ENCODE results near the gene TNFSF18.
A peak's percentile ranks its signal among the peaks of the same experiment; 100 is the strongest.

The TNFSF18 gene

DNA sequence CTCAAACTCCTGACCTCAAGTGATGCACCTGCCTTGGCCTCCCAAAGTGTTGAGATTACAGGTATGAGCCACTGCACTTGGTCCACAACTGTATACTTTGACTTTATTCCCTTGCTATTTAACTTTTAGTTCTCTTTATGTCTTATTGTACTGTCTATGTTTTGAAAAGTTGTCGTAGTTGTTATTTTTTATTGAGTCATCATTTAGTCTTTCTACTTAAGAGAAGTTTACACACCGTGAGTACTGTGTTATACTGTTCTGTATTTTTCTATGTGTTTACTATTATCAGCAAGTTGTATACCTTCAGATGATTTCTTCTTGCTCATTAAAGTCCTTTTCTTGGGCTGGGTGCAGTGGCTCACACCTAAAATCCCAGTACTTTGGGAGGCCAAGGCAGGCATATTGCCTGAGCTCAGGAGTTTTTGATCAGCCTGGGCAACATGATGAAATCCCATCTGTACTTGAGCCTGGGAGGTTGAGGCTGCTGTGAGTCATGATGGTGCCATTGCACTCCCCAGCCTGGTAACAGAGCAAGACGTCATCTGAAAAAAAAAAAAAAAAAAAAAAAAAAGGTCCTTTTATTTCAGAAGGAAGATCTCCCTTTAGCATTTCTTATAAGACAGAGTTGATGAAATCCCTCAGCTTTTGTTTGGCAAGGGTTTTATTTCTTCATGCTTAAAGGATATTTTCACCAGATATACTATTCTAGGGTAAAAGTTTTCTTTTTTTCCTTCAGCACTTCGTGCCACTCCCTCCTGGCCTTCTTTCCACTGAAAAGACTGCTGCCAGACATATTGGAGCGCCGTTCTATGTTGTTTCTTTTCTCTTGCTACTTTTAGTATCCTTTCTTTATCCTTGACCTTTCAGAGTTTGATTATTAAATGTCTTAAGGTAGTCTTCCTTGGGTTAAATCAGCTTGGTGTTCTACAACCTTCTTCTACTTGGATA, 47.6 kb downstream of the TNFSF18 start:
- no peak overlapping the region for H3K4me3 ChIP-seq (ENCODE audit: low read depth, low read length)
- DNase-seq (ENCODE audit: low read depth) = peak; percentile 91
- TF ChIP-seq, protein P1, sequence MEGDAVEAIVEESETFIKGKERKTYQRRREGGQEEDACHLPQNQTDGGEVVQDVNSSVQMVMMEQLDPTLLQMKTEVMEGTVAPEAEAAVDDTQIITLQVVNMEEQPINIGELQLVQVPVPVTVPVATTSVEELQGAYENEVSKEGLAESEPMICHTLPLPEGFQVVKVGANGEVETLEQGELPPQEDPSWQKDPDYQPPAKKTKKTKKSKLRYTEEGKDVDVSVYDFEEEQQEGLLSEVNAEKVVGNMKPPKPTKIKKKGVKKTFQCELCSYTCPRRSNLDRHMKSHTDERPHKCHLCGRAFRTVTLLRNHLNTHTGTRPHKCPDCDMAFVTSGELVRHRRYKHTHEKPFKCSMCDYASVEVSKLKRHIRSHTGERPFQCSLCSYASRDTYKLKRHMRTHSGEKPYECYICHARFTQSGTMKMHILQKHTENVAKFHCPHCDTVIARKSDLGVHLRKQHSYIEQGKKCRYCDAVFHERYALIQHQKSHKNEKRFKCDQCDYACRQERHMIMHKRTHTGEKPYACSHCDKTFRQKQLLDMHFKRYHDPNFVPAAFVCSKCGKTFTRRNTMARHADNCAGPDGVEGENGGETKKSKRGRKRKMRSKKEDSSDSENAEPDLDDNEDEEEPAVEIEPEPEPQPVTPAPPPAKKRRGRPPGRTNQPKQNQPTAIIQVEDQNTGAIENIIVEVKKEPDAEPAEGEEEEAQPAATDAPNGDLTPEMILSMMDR (conservative IDR thresholded peaks at IDR 0.05; ENCODE audit: low read depth, low read length) = no peak

DNA sequence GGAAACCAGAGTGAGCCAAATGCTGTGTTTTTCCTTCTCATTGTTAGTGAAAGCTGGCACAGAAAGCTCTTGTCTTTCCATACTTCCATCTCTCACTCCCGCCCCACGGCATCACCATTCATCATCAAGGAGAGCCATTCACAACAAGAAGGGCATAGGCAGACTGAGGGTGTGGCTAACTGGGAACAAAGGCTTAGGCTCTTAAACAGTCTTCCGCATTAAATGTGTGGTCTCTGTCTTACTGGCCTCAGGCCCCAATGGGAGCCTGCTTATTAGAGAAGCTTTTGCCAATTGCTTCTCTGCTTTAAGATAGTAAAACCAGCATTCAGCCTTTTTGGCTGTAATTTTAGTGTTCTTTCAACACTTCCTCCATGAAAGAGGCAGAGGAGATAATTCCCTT, 51.4 kb downstream of the TNFSF18 start:
- TF ChIP-seq, protein P1 (conservative IDR thresholded peaks at IDR 0.05; ENCODE audit: low read depth, low read length) = no peak
- no peak overlapping the region for H3K4me3 ChIP-seq (ENCODE audit: low read depth, low read length)
- DNase-seq (ENCODE audit: low read depth) = no peak

DNA sequence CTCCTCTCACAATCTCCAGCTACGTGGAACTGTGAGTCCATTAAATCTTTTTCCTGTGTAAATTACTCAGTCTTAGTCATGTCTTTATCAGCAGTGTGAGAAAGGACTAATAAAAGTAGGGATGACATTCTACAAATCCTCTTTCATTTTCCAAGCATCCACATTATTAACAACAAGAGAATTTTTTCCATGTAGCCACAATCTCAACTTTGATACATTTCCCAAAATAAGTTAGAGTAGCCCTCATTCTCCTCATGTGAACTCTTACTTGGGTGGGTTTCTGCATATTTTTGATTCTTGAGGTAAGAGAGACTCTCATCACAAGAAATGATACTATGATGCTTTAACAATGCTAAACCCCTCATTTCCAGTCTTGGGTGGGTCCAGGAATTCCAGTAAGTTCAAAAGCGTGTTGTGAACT, 52.8 kb downstream of the TNFSF18 start:
- no peak overlapping the region for H3K4me3 ChIP-seq (ENCODE audit: low read depth, low read length)
- DNase-seq (ENCODE audit: low read depth) = no peak
- TF ChIP-seq, protein P1 (conservative IDR thresholded peaks at IDR 0.05; ENCODE audit: low read depth, low read length) = no peak

DNA sequence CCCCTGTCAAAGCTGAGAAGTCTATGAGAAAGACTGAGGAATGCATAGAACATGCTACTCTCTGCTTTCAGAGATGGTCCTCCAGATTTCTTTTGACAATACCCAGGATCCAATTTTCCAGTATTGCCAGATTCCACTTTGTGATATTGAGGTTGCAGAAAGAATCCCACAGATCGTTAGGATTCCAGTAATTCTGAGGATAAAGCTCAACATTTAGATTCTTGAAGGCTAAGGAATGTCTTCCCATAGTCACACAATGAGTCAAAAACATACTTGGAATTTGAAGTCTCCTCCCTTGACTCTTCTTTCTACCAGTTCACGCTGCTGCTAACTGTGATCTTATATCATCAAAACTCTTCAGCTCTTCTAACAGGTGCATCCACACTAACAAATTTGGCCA, 57.1 kb downstream of the TNFSF18 start:
- peak; percentile 45 for DNase-seq (ENCODE audit: low read depth)
- TF ChIP-seq, protein P1 (conservative IDR thresholded peaks at IDR 0.05; ENCODE audit: low read depth, low read length) = no peak
- H3K4me3 ChIP-seq (ENCODE audit: low read depth, low read length) = no peak overlapping the region

DNA sequence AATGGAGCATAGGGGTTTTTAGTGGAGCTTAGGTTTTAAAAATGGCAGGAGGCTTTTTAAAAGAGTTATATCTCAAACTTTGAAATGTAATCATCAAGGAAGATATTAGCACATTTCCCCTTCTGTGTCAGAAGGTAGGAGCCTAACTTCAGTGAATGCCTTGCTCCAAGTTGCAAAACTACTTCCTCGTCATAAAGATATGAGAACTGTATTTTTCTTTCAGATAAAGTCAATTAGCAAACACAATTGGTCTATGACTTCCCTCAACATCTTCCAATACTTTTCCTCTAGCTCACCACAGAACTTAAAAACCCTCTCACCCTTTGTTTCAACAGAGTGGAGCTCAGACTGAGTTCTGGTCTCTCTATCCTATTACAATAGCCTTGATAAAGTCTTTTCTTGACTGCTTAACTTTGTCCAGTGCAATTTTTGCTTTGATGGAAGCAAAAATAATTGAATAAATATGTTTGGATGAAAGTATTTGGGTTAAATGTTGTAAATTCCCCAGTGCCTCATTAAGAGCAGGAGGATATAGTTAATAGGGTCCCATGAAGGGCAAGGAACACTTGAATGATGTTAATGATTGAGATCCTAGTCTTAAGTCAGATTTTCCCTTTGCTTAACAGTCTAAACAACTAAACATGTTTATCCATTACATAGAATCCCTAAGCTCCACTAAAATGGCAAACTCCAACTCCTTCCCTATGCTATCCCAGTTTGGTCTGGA, 58.9 kb downstream of the TNFSF18 start:
- TF ChIP-seq, protein P1 (conservative IDR thresholded peaks at IDR 0.05; ENCODE audit: low read depth, low read length) = no peak
- no peak overlapping the region for H3K4me3 ChIP-seq (ENCODE audit: low read depth, low read length)
- no peak for DNase-seq (ENCODE audit: low read depth)

DNA sequence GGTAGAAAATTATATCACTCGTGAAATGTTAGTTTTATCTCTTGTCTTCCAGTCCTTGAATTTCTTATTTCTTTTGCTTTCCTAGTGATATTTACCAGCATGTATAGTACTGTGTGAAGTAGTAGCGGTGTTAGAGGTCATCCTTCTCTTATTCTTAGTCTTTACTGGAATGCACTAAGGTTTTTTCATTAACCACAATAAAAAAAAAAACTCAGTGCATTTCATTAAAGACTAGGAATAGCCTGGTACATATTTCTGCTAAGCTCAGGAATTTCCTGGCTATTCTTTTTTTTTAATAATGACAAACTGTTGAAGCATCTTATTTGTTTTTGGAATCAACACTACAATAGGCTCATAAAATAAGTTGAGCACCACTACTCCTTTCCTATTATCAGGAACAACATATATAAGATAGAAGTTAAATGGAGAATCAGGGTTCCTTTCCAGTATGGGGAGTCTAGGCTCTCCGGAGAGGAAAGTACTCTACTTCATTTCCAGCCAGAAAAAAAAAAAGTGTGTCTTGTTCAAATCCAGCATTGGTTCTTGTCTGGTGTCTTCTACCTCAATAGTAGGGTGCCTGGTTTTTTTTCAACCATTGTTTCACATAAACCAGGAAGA, 60.0 kb downstream of the TNFSF18 start:
- no peak overlapping the region for H3K4me3 ChIP-seq (ENCODE audit: low read depth, low read length)
- TF ChIP-seq, protein P1 (conservative IDR thresholded peaks at IDR 0.05; ENCODE audit: low read depth, low read length) = no peak
- peak; percentile 91 for DNase-seq (ENCODE audit: low read depth)
